Measurements from ENCODE around the gene HS3ST6. TPM values are rescaled to one million over a fixed set of nuclear protein-coding genes. Genes with fewer than 3 reads are reported as not detected.
"Not testable (repeated sequence)": the region's sequence is repeated elsewhere in the genome, so short reads cannot be mapped to it uniquely, and the experiment has no call there.

The HS3ST6 gene
- total RNA-seq, 4 donors from 2014 or later: 1.00 to 4.4 (median 1.1) TPM; not detected in 1

GRCh38 chr16:1887711-1888354 is 30.4 kb downstream of the HS3ST6 start:
- Histone ChIP-seq H3K36me3 (no peaks in the 10 kb centered on the region), H3K4me3 (no peak overlapping the region), H3K4me1 (peaks cover 0 to 10% (median 5%) of the 10 kb centered on the region in 4 donors), H3K9me3 (no peaks in the 10 kb centered on the region), H3K27me3 (peaks cover 17% of the 10 kb centered on the region), H3K27ac (no peak overlapping the region)
- no peak for DNase-seq
- WGBS, 2 donors (ENCODE audit: low coverage in 1 of 2): 79 to 84% methylated on average over 7 to 14 of the region's 14 CpGs
- TF ChIP-seq CTCF (IDR thresholded peaks at IDR 0.05): no peak
- TF ChIP-seq EP300 (IDR thresholded peaks at IDR 0.05; ENCODE audit: low read depth): no peak
- TF ChIP-seq POLR2AphosphoS5 (IDR thresholded peaks at IDR 0.05): no peak
- TF ChIP-seq POLR2A (IDR thresholded peaks at IDR 0.05): no peak
- in situ Hi-C loops (cut with MboI; ENCODE audit: low pct_ligation_motif_present in 1 of 4, low pct_unique_long_range_greater_than_20kb in 1 of 4, low sequenced_read_pairs in 3 of 4): no loop called here
- intact Hi-C loops (cut with DNase I; ENCODE audit: low total_unique reads): no loop called here

- Histone ChIP-seq H3K4me3 (no peak overlapping the region), H3K9me3 (no peaks in the 10 kb centered on the region), H3K36me3 (no peaks in the 10 kb centered on the region), H3K27me3 (peaks cover 18% of the 10 kb centered on the region), H3K27ac (peak overlapping the region in 3 of 4 donors; percentile 19 to 53 (median 29)), H3K4me1 (peaks cover 0 to 6% (median 0%) of the 10 kb centered on the region in 4 donors)
- in situ Hi-C loops (cut with MboI; ENCODE audit: low pct_ligation_motif_present in 1 of 4, low pct_unique_long_range_greater_than_20kb in 1 of 4, low sequenced_read_pairs in 3 of 4): no loop called here
- intact Hi-C loops (cut with DNase I; ENCODE audit: low total_unique reads): no loop called here
- no peak for DNase-seq
- WGBS, 2 donors (ENCODE audit: low coverage in 1 of 2): 89 to 100% methylated on average over 1 to 5 of the region's 5 CpGs
- TF ChIP-seq CTCF (IDR thresholded peaks at IDR 0.05): no peak
- no peak for TF ChIP-seq POLR2A (IDR thresholded peaks at IDR 0.05)
- TF ChIP-seq POLR2AphosphoS5 (IDR thresholded peaks at IDR 0.05): no peak
- no peak for TF ChIP-seq EP300 (IDR thresholded peaks at IDR 0.05; ENCODE audit: low read depth)
Observed at GRCh38 chr16:1884889-1885288, 33.3 kb downstream of the HS3ST6 start.

- Histone ChIP-seq H3K9me3 (no peaks in the 10 kb centered on the region), H3K4me3 (no peak overlapping the region), H3K36me3 (no peaks in the 10 kb centered on the region), H3K4me1 (peaks cover 0 to 6% (median 0%) of the 10 kb centered on the region in 4 donors), H3K27ac (peak overlapping the region in 3 of 4 donors; percentile 19 to 53 (median 29)), H3K27me3 (peaks cover 18% of the 10 kb centered on the region)
- DNase-seq: peak; percentile 63
- 40 to 51% methylated on average over 11 to 13 of the region's 13 CpGs for WGBS, 2 donors (ENCODE audit: low coverage in 1 of 2)
- in situ Hi-C loops (cut with MboI; ENCODE audit: low pct_ligation_motif_present in 1 of 4, low pct_unique_long_range_greater_than_20kb in 1 of 4, low sequenced_read_pairs in 3 of 4): no loop called here
- TF ChIP-seq POLR2A (IDR thresholded peaks at IDR 0.05): no peak
- no peak for TF ChIP-seq EP300 (IDR thresholded peaks at IDR 0.05; ENCODE audit: low read depth)
- TF ChIP-seq CTCF (IDR thresholded peaks at IDR 0.05): peak; percentile 28 to 81 (median 39)
- TF ChIP-seq POLR2AphosphoS5 (IDR thresholded peaks at IDR 0.05): peak in 1 of 3 donors; percentile 8
- intact Hi-C loops (cut with DNase I; ENCODE audit: low total_unique reads): no loop called here
Observed at GRCh38 chr16:1884155-1884760, 34.0 kb downstream of the HS3ST6 start.

- intact Hi-C loops (cut with DNase I; ENCODE audit: low total_unique reads); in situ Hi-C loops (cut with MboI; ENCODE audit: low pct_ligation_motif_present in 1 of 4, low pct_unique_long_range_greater_than_20kb in 1 of 4, low sequenced_read_pairs in 3 of 4); H3K9me3 ChIP-seq; H3K4me3 ChIP-seq; H3K36me3 ChIP-seq; DNase-seq; H3K27ac ChIP-seq: not testable (repeated sequence)
- 87 to 90% methylated on average over 4 to 9 of the region's 9 CpGs for WGBS, 2 donors (ENCODE audit: low coverage in 1 of 2)
- H3K27me3 ChIP-seq: peaks cover 35% of the 10 kb centered on the region
- peaks cover 0 to 22% (median 8%) of the 10 kb centered on the region in 4 donors for H3K4me1 ChIP-seq
Observed at GRCh38 chr16:1881172-1881571, 37.0 kb downstream of the HS3ST6 start.

All from transverse colon (tissue), 4 donors.